A673 (cell line): ENCODE results near the gene SHC4. TPM values are rescaled to one million over a fixed set of nuclear protein-coding genes. Genes with fewer than 3 reads are reported as not detected.

ENCODE experiments used
- BruUV-seq: library from RNA; stranded (reverse); fragments of 400-500 nt; replicated peaks from 2 replicates; lab custom pipeline; 2021; lab: Mats Ljungman, UMichigan
- CTCF ChIA-PET: fragments of 300-600 bp; sonication (Branson Sonifier 250); formaldehyde crosslinking; loops from one replicate; lab custom pipeline; 2022; ENCODE audit warnings: antibody characterized with exemption; lab: Charles Lee
- POLR2A ChIA-PET: fragments of 300-600 bp; sonication (Branson Sonifier 250); formaldehyde crosslinking; loops from one replicate; lab custom pipeline; 2022; ENCODE audit warnings: antibody characterized with exemption; ENCODE audit not compliant: low non-redundant PET; lab: Charles Lee
- DNase-seq: peaks from one replicate; pipeline ENCODE4 v3.0.0-alpha.2; 2015; ENCODE audit warnings: low spot score
- H3K27ac ChIP-seq: fragments of 200-600 bp; sonication (generic); 2 replicates; pipeline ENCODE4 v1.5.1; 2016; ENCODE audit warnings: mixed run types, low read depth, mild to moderate bottlenecking, mixed read lengths, antibody characterized with exemption, low read length; ENCODE audit not compliant: poor library complexity, severe bottlenecking
- H3K27me3 ChIP-seq: fragments of 200-600 bp; sonication (generic); replicated peaks from 2 replicates; pipeline ENCODE4 v1.6.1; 2017; ENCODE audit warnings: mixed run types, low read depth, mild to moderate bottlenecking, mixed read lengths, antibody characterized with exemption, low read length; ENCODE audit not compliant: insufficient read depth, poor library complexity
- H3K36me3 ChIP-seq: fragments of 200-600 bp; sonication (generic); 2 replicates; pipeline ENCODE4 v1.6.1; 2016; ENCODE audit warnings: mixed run types, mild to moderate bottlenecking, mixed read lengths, antibody characterized with exemption, low read length; ENCODE audit not compliant: insufficient read depth, poor library complexity, severe bottlenecking
- H3K4me1 ChIP-seq: fragments of 200-600 bp; sonication (generic); 2 replicates; pipeline ENCODE4 v1.6.1; 2017; ENCODE audit warnings: mixed run types, mild to moderate bottlenecking, mixed read lengths, antibody characterized with exemption, low read length; ENCODE audit not compliant: insufficient read depth, poor library complexity, severe bottlenecking
- H3K4me3 ChIP-seq: fragments of 200-600 bp; sonication (generic); 2 replicates; pipeline ENCODE4 v1.5.1; 2016; ENCODE audit warnings: low read depth, mixed run types, mild to moderate bottlenecking, mixed read lengths, low read length; ENCODE audit not compliant: poor library complexity, severe bottlenecking
- H3K9me3 ChIP-seq: fragments of 200-600 bp; sonication (generic); 2 replicates; pipeline ENCODE4 v1.6.1; 2016; ENCODE audit warnings: mixed run types, low read depth, mild to moderate bottlenecking, mixed read lengths, antibody characterized with exemption, low read length; ENCODE audit not compliant: poor library complexity, severe bottlenecking
- EZH2 ChIP-seq: fragments of 200-600 bp; sonication (generic); IDR thresholded peaks from 2 replicates; pipeline ENCODE4 v1.6.1; 2017; ENCODE audit warnings: borderline replicate concordance, low read depth, mild to moderate bottlenecking, mixed read lengths, antibody characterized with exemption, low read length; ENCODE audit not compliant: poor library complexity, severe bottlenecking
- intact Hi-C: fragments of 100-400 bp; cut with micrococcal nuclease; formaldehyde crosslinking; loops from one replicate; pipeline ENCODE4 v1.10.0; 2022; ENCODE audit not compliant: unreplicated experiment
- total RNA-seq: library from RNA; stranded (reverse); gene quantifications from 2 replicates; pipeline ENCODE4 v1.2.3, GENCODE V29; 2021
- TF ChIP-seq, protein P1 (sequence below): fragments of 300-800, 200-600 bp; sonication (generic); conservative IDR thresholded peaks from 2 replicates; pipeline ENCODE4 v1.5.1; 2017; ENCODE audit warnings: low read depth, mild to moderate bottlenecking, antibody characterized with exemption, low read length, moderate library complexity, mixed read lengths

Gene SHC4
- total RNA-seq, 1 experiment from 2014 or later: 0.73 TPM

DNA sequence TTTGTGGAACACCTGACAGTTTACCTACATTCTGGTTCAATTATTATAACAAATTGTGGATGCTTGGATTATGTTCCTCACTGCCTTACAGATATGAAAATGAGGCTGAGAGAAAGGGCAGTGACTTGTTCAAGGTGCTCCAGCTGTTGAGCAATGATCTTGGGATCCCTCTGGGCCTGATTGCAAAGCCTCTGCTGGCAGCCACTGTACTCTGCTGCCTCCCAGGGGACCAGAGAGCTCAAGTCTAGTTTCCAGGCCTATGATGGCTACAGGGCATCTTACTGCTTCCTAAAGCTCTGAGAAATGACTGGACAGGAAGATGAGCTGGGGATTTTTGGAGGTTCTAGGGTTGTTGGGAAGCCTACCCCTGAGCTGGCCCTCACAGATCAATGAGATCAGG is 2.3 kb upstream of the SHC4 start:
- no peaks in the 10 kb centered on the region for H3K27me3 ChIP-seq
- CTCF ChIA-PET: interaction anchor here (1.3 to 1.5 kb wide), 2 partner anchors 10 to 104 kb away, joined by 3 read pairs; no protein-coding TSS in a partner anchor
- H3K4me3 ChIP-seq: no peak overlapping the region
- peak; percentile 79 for DNase-seq
- BruUV-seq: no TSS peak
- peaks cover 4% of the 10 kb centered on the region for H3K4me1 ChIP-seq
- TF ChIP-seq EZH2: no peak
- TF ChIP-seq, protein P1, sequence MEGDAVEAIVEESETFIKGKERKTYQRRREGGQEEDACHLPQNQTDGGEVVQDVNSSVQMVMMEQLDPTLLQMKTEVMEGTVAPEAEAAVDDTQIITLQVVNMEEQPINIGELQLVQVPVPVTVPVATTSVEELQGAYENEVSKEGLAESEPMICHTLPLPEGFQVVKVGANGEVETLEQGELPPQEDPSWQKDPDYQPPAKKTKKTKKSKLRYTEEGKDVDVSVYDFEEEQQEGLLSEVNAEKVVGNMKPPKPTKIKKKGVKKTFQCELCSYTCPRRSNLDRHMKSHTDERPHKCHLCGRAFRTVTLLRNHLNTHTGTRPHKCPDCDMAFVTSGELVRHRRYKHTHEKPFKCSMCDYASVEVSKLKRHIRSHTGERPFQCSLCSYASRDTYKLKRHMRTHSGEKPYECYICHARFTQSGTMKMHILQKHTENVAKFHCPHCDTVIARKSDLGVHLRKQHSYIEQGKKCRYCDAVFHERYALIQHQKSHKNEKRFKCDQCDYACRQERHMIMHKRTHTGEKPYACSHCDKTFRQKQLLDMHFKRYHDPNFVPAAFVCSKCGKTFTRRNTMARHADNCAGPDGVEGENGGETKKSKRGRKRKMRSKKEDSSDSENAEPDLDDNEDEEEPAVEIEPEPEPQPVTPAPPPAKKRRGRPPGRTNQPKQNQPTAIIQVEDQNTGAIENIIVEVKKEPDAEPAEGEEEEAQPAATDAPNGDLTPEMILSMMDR: peak; percentile 37; the same call in 1 of the 2 replicates
- intact Hi-C loops: no loop called here
- H3K9me3 ChIP-seq: no peaks in the 10 kb centered on the region
- H3K27ac ChIP-seq: no peak overlapping the region
- H3K36me3 ChIP-seq: no peaks in the 10 kb centered on the region
- POLR2A ChIA-PET: no interaction called here

DNA sequence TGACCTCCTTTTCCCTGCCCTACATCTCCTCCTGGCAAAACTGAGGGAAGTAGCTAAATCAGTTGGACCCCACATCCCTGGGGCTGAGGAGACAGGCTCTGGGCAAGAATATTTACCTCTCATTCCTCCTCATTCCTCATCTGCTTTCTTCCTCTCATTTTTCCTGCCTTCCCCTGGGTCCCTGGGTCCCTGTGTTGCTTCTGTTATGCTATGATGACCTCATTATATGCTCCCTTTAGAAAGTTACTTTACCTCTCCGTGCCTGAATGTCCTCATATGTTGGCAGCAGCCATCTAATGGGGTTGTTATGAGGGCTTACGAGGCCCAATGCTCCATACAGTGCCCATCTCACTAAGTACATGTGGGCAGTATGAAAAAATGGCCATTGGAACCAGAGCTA is 1.2 kb upstream of the SHC4 start:
- BruUV-seq: no TSS peak
- POLR2A ChIA-PET: no interaction called here

DNA sequence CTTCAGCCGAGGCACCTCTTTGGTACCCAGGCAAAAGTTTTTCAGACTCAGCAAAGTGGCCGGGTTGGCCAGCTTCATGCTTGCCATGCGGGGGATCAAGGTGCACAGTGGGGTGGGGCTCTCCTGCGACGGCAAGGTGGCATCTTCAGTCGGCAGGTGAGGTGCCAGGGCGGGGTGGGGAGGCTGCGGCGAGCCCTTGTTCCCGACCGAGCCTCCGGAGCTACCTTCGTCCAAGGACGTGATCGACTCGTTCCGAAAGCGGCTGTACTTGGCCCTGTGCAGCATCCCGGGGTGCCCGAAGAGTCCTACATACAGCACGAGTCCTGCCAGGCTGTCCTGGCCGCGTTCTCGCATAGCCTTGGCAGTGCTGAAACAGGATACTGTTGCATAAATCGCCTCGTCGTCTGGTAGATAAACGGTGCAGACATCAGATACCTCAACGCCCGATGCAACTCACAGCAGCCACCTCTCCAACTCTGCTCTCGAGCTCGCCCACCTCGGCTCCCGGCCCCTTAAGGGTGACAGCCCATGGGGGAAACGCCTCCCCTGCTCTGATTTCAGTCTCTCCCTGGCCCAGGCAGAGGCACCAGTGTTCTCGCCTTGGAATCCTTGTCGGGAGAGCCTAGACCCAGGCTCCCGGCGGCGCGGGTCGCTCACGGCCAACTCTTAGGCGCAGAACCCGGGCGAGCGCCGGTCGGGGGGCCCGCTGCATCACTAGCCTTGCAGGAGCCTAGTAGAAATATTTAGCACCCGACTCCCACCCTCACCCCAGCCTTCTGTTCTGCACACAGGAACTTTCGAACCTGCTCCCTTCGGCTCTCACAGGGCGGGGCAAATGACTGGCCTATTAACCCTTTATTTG is 826 bp downstream of the SHC4 start:
- Histone ChIP-seq H3K27me3 (no peaks in the 10 kb centered on the region), H3K27ac (no peak overlapping the region), H3K4me3 (peak overlapping the region; percentile 48), H3K36me3 (no peaks in the 10 kb centered on the region), H3K9me3 (no peaks in the 10 kb centered on the region), H3K4me1 (peaks cover 4% of the 10 kb centered on the region)
- BruUV-seq: no TSS peak
- POLR2A ChIA-PET: interaction anchor here (0.5 kb wide), 1 partner anchor 1916 kb away, joined by 3 read pairs; no protein-coding TSS in a partner anchor
- intact Hi-C loops: loop anchor here (5.0 kb wide), 1 partner anchor 96 kb away; no protein-coding TSS in a partner anchor
- DNase-seq: peak; percentile 31
- CTCF ChIA-PET: interaction anchor here (0.6 to 2.1 kb wide), 3 partner anchors 13 to 143 kb away, joined by 4 to 13 read pairs (median 9); partner anchors contain the start of gene EID1
- TF ChIP-seq, protein P1: no peak
- TF ChIP-seq EZH2: no peak

More for the DNA sequence above, 1.2 kb upstream of the SHC4 start:
- Histone ChIP-seq H3K27me3 (no peaks in the 10 kb centered on the region), H3K36me3 (no peaks in the 10 kb centered on the region), H3K4me3 (no peak overlapping the region), H3K4me1 (peaks cover 4% of the 10 kb centered on the region), H3K9me3 (no peaks in the 10 kb centered on the region), H3K27ac (no peak overlapping the region)
- no peak for TF ChIP-seq EZH2
- TF ChIP-seq, protein P1: no peak
- no peak for DNase-seq
- CTCF ChIA-PET: interaction anchor here (1.2 to 1.5 kb wide), 2 partner anchors 11 to 103 kb away, joined by 3 to 7 read pairs; no protein-coding TSS in a partner anchor
- intact Hi-C loops: loop anchor here (5.0 kb wide), 1 partner anchor 98 kb away; no protein-coding TSS in a partner anchor
